Measurements from ENCODE around the gene NUDT11.

- TF ChIP-seq POLR2A (IDR thresholded peaks at IDR 0.05) (no peak), CTCF (IDR thresholded peaks at IDR 0.05) (no peak), POLR2AphosphoS5 (IDR thresholded peaks at IDR 0.05) (no peak), EP300 (IDR thresholded peaks at IDR 0.05) (no peak)
Observed at GRCh38 chrX:51484616-51485015, 11.8 kb downstream of the NUDT11 start.

Measured in suprapubic skin (tissue), 4 donors.